ENCODE results near the gene VIPR1. TPM values are rescaled to one million over a fixed set of nuclear protein-coding genes. Genes with fewer than 3 reads are reported as not detected.

Gene VIPR1
- total and polyA plus RNA-seq, 4 donors, result 2.3 to 41.8 (median 14.6) TPM

DNA sequence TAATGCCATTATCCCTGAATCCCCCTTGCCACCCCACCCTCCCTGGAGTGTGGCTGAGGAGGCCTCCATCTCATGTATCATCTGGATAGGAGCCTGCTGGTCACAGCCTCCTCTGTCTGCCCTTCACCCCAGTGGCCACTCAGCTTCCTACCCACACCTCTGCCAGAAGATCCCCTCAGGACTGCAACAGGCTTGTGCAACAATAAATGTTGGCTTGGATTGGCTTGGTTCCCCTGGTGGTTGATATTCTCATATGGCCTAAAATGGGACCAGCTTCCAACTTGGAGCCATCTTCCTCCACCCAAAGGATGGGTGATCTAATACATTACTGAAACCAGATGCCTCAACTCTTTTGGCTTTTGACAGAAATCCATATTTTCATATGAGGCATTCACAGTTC lies 34.9 kb downstream of the VIPR1 start:
- no peak overlapping the region for H3K27ac ChIP-seq (ENCODE audit: low read depth in 1 of 2, low read length in 2 of 2)
- no peak for DNase-seq (ENCODE audit: low spot score)
- no peaks in the 10 kb centered on the region for H3K9me3 ChIP-seq (ENCODE audit: control insufficient read depth in 4 of 4, low read length in 3 of 4)
- H3K4me1 ChIP-seq (ENCODE audit: control insufficient read depth in 4 of 4, insufficient read depth in 4 of 4, low read length in 3 of 4), result no peaks in the 10 kb centered on the region
- no peak overlapping the region for H3K4me3 ChIP-seq (ENCODE audit: low read depth in 1 of 3, low read length in 3 of 3)
- TF ChIP-seq RXRA (IDR thresholded peaks at IDR 0.05) (no peak), ZBTB33 (IDR thresholded peaks at IDR 0.05) (no peak), SP1 (IDR thresholded peaks at IDR 0.05) (no peak), GABPA (IDR thresholded peaks at IDR 0.05 in 1 of 2, conservative IDR thresholded peaks at IDR 0.05 in 1 of 2) (no peak), FOXA2 (IDR thresholded peaks at IDR 0.05) (no peak), FOXA1 (IDR thresholded peaks at IDR 0.05) (no peak), JUND (IDR thresholded peaks at IDR 0.05) (no peak), RAD21 (IDR thresholded peaks at IDR 0.05) (no peak)
- H3K9ac ChIP-seq (ENCODE audit: low read depth in 1 of 2, low read length in 2 of 2), result no peak overlapping the region
- no peaks in the 10 kb centered on the region for H3K27me3 ChIP-seq (ENCODE audit: control insufficient read depth in 4 of 4, insufficient read depth in 4 of 4, low read length in 3 of 4)
- H3K36me3 ChIP-seq (ENCODE audit: control insufficient read depth in 4 of 4, insufficient read depth in 3 of 4, low read depth in 1 of 4, low read length in 3 of 4), result no peaks in the 10 kb centered on the region

GRCh38 chr3:42539871-42540714 lies 37.6 kb downstream of the VIPR1 start:
- Histone ChIP-seq H3K27ac (ENCODE audit: low read depth in 1 of 2, low read length in 2 of 2) (no peak overlapping the region), H3K9me3 (ENCODE audit: control insufficient read depth in 4 of 4, low read length in 3 of 4) (no peaks in the 10 kb centered on the region), H3K4me3 (ENCODE audit: low read depth in 1 of 3, low read length in 3 of 3) (no peak overlapping the region), H3K4me1 (ENCODE audit: control insufficient read depth in 4 of 4, insufficient read depth in 4 of 4, low read length in 3 of 4) (peaks cover under 1 to 18% (median 14%) of the 10 kb centered on the region in 4 donors), H3K36me3 (ENCODE audit: control insufficient read depth in 4 of 4, insufficient read depth in 3 of 4, low read depth in 1 of 4, low read length in 3 of 4) (no peaks in the 10 kb centered on the region), H3K27me3 (ENCODE audit: control insufficient read depth in 4 of 4, insufficient read depth in 4 of 4, low read length in 3 of 4) (no peaks in the 10 kb centered on the region), H3K9ac (ENCODE audit: low read depth in 1 of 2, low read length in 2 of 2) (no peak overlapping the region)
- DNase-seq (ENCODE audit: low spot score), result peak; percentile 78
- 58% methylated on average over 14 of the region's 14 CpGs for WGBS
- TF ChIP-seq FOXA2 (IDR thresholded peaks at IDR 0.05), result no peak
- TF ChIP-seq RAD21 (IDR thresholded peaks at IDR 0.05), result peak; percentile 57 to 75
- TF ChIP-seq, protein P1, sequence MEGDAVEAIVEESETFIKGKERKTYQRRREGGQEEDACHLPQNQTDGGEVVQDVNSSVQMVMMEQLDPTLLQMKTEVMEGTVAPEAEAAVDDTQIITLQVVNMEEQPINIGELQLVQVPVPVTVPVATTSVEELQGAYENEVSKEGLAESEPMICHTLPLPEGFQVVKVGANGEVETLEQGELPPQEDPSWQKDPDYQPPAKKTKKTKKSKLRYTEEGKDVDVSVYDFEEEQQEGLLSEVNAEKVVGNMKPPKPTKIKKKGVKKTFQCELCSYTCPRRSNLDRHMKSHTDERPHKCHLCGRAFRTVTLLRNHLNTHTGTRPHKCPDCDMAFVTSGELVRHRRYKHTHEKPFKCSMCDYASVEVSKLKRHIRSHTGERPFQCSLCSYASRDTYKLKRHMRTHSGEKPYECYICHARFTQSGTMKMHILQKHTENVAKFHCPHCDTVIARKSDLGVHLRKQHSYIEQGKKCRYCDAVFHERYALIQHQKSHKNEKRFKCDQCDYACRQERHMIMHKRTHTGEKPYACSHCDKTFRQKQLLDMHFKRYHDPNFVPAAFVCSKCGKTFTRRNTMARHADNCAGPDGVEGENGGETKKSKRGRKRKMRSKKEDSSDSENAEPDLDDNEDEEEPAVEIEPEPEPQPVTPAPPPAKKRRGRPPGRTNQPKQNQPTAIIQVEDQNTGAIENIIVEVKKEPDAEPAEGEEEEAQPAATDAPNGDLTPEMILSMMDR (IDR thresholded peaks at IDR 0.05; ENCODE audit: low read depth, low read length, missing input control), result peak; percentile 63
- peak; percentile 30 for TF ChIP-seq NR2F2 (IDR thresholded peaks at IDR 0.05)
- TF ChIP-seq RXRA (IDR thresholded peaks at IDR 0.05), result no peak
- TF ChIP-seq EGR1 (IDR thresholded peaks at IDR 0.05; ENCODE audit: low read depth in 2 of 2), result no peak
- TF ChIP-seq HNF4A (conservative IDR thresholded peaks at IDR 0.05), result peak in 1 of 2 donors; percentile 18
- no peak for TF ChIP-seq ZBTB33 (IDR thresholded peaks at IDR 0.05)
